ENCODE data around the gene JAM3.

JAM3 gene

GRCh38 chr11:134155456-134155855 is 86.6 kb downstream of the JAM3 start:
- no peaks in the 10 kb centered on the region for H3K4me1 ChIP-seq (ENCODE audit: insufficient read depth, low read length)
- no peaks in the 10 kb centered on the region for H3K9me3 ChIP-seq (ENCODE audit: low read length)
- H3K27me3 ChIP-seq (ENCODE audit: control insufficient read depth in 1 of 2, insufficient read depth in 2 of 2, low read length in 2 of 2), result no peaks in the 10 kb centered on the region
- peaks cover 46% of the 10 kb centered on the region for H3K36me3 ChIP-seq (ENCODE audit: insufficient read depth, low read length)
- H3K4me3 ChIP-seq (ENCODE audit: low read depth in 1 of 2, low read length in 2 of 2), result no peak overlapping the region
- no peak overlapping the region for H3K9ac ChIP-seq (ENCODE audit: low read length)
- no peak overlapping the region for H3K27ac ChIP-seq (ENCODE audit: low read depth, low read length)

GRCh38 chr11:134155946-134156865 is 87.3 kb downstream of the JAM3 start:
- Histone ChIP-seq H3K4me3 (ENCODE audit: low read depth in 1 of 2, low read length in 2 of 2) (no peak overlapping the region), H3K36me3 (ENCODE audit: insufficient read depth, low read length) (peaks cover 44% of the 10 kb centered on the region)

GRCh38 chr11:134157451-134157850 is 88.6 kb downstream of the JAM3 start:
- Histone ChIP-seq H3K4me3 (ENCODE audit: low read depth in 1 of 2, low read length in 2 of 2) (no peak overlapping the region), H3K27ac (ENCODE audit: low read depth, low read length) (no peak overlapping the region), H3K4me1 (ENCODE audit: insufficient read depth, low read length) (no peaks in the 10 kb centered on the region), H3K9ac (ENCODE audit: low read length) (no peak overlapping the region), H3K9me3 (ENCODE audit: low read length) (no peaks in the 10 kb centered on the region), H3K36me3 (ENCODE audit: insufficient read depth, low read length) (peaks cover 40% of the 10 kb centered on the region), H3K27me3 (ENCODE audit: control insufficient read depth in 1 of 2, insufficient read depth in 2 of 2, low read length in 2 of 2) (no peaks in the 10 kb centered on the region)

More at GRCh38 chr11:134155946-134156865, 87.3 kb downstream of the JAM3 start:
- Histone ChIP-seq H3K4me1 (ENCODE audit: insufficient read depth, low read length) (no peaks in the 10 kb centered on the region), H3K27ac (ENCODE audit: low read depth, low read length) (no peak overlapping the region), H3K9me3 (ENCODE audit: low read length) (no peaks in the 10 kb centered on the region), H3K9ac (ENCODE audit: low read length) (no peak overlapping the region), H3K27me3 (ENCODE audit: control insufficient read depth in 1 of 2, insufficient read depth in 2 of 2, low read length in 2 of 2) (no peaks in the 10 kb centered on the region)

GRCh38 chr11:134158023-134158422 is 89.2 kb downstream of the JAM3 start:
- Histone ChIP-seq H3K27ac (ENCODE audit: low read depth, low read length) (no peak overlapping the region), H3K4me1 (ENCODE audit: insufficient read depth, low read length) (no peaks in the 10 kb centered on the region), H3K9me3 (ENCODE audit: low read length) (no peaks in the 10 kb centered on the region), H3K36me3 (ENCODE audit: insufficient read depth, low read length) (peaks cover 36% of the 10 kb centered on the region), H3K27me3 (ENCODE audit: control insufficient read depth in 1 of 2, insufficient read depth in 2 of 2, low read length in 2 of 2) (no peaks in the 10 kb centered on the region), H3K4me3 (ENCODE audit: low read depth in 1 of 2, low read length in 2 of 2) (no peak overlapping the region), H3K9ac (ENCODE audit: low read length) (no peak overlapping the region)

- H3K36me3 ChIP-seq (ENCODE audit: insufficient read depth, low read length), result peaks cover 38% of the 10 kb centered on the region
Observed at GRCh38 chr11:134159652-134160051, 90.8 kb downstream of the JAM3 start.

GRCh38 chr11:134164490-134165370 is 95.9 kb downstream of the JAM3 start:
- Histone ChIP-seq H3K27me3 (ENCODE audit: control insufficient read depth in 1 of 2, insufficient read depth in 2 of 2, low read length in 2 of 2) (no peaks in the 10 kb centered on the region), H3K36me3 (ENCODE audit: insufficient read depth, low read length) (peaks cover 32% of the 10 kb centered on the region), H3K4me1 (ENCODE audit: insufficient read depth, low read length) (no peaks in the 10 kb centered on the region), H3K9ac (ENCODE audit: low read length) (no peak overlapping the region), H3K27ac (ENCODE audit: low read depth, low read length) (no peak overlapping the region), H3K4me3 (ENCODE audit: low read depth in 1 of 2, low read length in 2 of 2) (no peak overlapping the region), H3K9me3 (ENCODE audit: low read length) (no peaks in the 10 kb centered on the region)

More at GRCh38 chr11:134159652-134160051, 90.8 kb downstream of the JAM3 start:
- no peaks in the 10 kb centered on the region for H3K27me3 ChIP-seq (ENCODE audit: control insufficient read depth in 1 of 2, insufficient read depth in 2 of 2, low read length in 2 of 2)
- H3K9ac ChIP-seq (ENCODE audit: low read length), result no peak overlapping the region
- no peaks in the 10 kb centered on the region for H3K9me3 ChIP-seq (ENCODE audit: low read length)
- no peak overlapping the region for H3K4me3 ChIP-seq (ENCODE audit: low read depth in 1 of 2, low read length in 2 of 2)
- H3K27ac ChIP-seq (ENCODE audit: low read depth, low read length), result no peak overlapping the region
- no peaks in the 10 kb centered on the region for H3K4me1 ChIP-seq (ENCODE audit: insufficient read depth, low read length)

GRCh38 chr11:134170177-134170918 is 101.5 kb downstream of the JAM3 start:
- H3K27me3 ChIP-seq (ENCODE audit: control insufficient read depth in 1 of 2, insufficient read depth in 2 of 2, low read length in 2 of 2), result no peaks in the 10 kb centered on the region
- peaks cover 8% of the 10 kb centered on the region for H3K36me3 ChIP-seq (ENCODE audit: insufficient read depth, low read length)
- H3K4me3 ChIP-seq (ENCODE audit: low read depth in 1 of 2, low read length in 2 of 2), result no peak overlapping the region
- H3K9me3 ChIP-seq (ENCODE audit: low read length), result no peaks in the 10 kb centered on the region
- no peaks in the 10 kb centered on the region for H3K4me1 ChIP-seq (ENCODE audit: insufficient read depth, low read length)
- H3K27ac ChIP-seq (ENCODE audit: low read depth, low read length), result no peak overlapping the region
- H3K9ac ChIP-seq (ENCODE audit: low read length), result no peak overlapping the region

- no peaks in the 10 kb centered on the region for H3K4me1 ChIP-seq (ENCODE audit: insufficient read depth, low read length)
- H3K4me3 ChIP-seq (ENCODE audit: low read depth in 1 of 2, low read length in 2 of 2), result no peak overlapping the region
- peaks cover 6% of the 10 kb centered on the region for H3K36me3 ChIP-seq (ENCODE audit: insufficient read depth, low read length)
- no peak overlapping the region for H3K27ac ChIP-seq (ENCODE audit: low read depth, low read length)
- no peak overlapping the region for H3K9ac ChIP-seq (ENCODE audit: low read length)
- no peaks in the 10 kb centered on the region for H3K9me3 ChIP-seq (ENCODE audit: low read length)
- H3K27me3 ChIP-seq (ENCODE audit: control insufficient read depth in 1 of 2, insufficient read depth in 2 of 2, low read length in 2 of 2), result no peaks in the 10 kb centered on the region
Observed at GRCh38 chr11:134170919-134171281, 102.0 kb downstream of the JAM3 start.

GRCh38 chr11:134171951-134172350 is 103.1 kb downstream of the JAM3 start:
- H3K4me1 ChIP-seq (ENCODE audit: insufficient read depth, low read length), result no peaks in the 10 kb centered on the region
- H3K27me3 ChIP-seq (ENCODE audit: control insufficient read depth in 1 of 2, insufficient read depth in 2 of 2, low read length in 2 of 2), result no peaks in the 10 kb centered on the region
- H3K4me3 ChIP-seq (ENCODE audit: low read depth in 1 of 2, low read length in 2 of 2), result no peak overlapping the region
- no peak overlapping the region for H3K27ac ChIP-seq (ENCODE audit: low read depth, low read length)
- H3K9me3 ChIP-seq (ENCODE audit: low read length), result no peaks in the 10 kb centered on the region
- H3K9ac ChIP-seq (ENCODE audit: low read length), result no peak overlapping the region
- H3K36me3 ChIP-seq (ENCODE audit: insufficient read depth, low read length), result peaks cover 16% of the 10 kb centered on the region

GRCh38 chr11:134173296-134173695 is 104.4 kb downstream of the JAM3 start:
- H3K4me3 ChIP-seq (ENCODE audit: low read depth in 1 of 2, low read length in 2 of 2), result no peak overlapping the region
- H3K4me1 ChIP-seq (ENCODE audit: insufficient read depth, low read length), result no peaks in the 10 kb centered on the region
- no peak overlapping the region for H3K9ac ChIP-seq (ENCODE audit: low read length)
- no peaks in the 10 kb centered on the region for H3K27me3 ChIP-seq (ENCODE audit: control insufficient read depth in 1 of 2, insufficient read depth in 2 of 2, low read length in 2 of 2)
- no peaks in the 10 kb centered on the region for H3K9me3 ChIP-seq (ENCODE audit: low read length)
- H3K36me3 ChIP-seq (ENCODE audit: insufficient read depth, low read length), result peaks cover 24% of the 10 kb centered on the region
- H3K27ac ChIP-seq (ENCODE audit: low read depth, low read length), result no peak overlapping the region

- Histone ChIP-seq H3K4me3 (ENCODE audit: low read depth in 1 of 2, low read length in 2 of 2) (no peak overlapping the region), H3K9ac (ENCODE audit: low read length) (no peak overlapping the region), H3K27me3 (ENCODE audit: control insufficient read depth in 1 of 2, insufficient read depth in 2 of 2, low read length in 2 of 2) (no peaks in the 10 kb centered on the region), H3K9me3 (ENCODE audit: low read length) (no peaks in the 10 kb centered on the region), H3K27ac (ENCODE audit: low read depth, low read length) (no peak overlapping the region), H3K4me1 (ENCODE audit: insufficient read depth, low read length) (no peaks in the 10 kb centered on the region), H3K36me3 (ENCODE audit: insufficient read depth, low read length) (peaks cover 20% of the 10 kb centered on the region)
Observed at GRCh38 chr11:134176284-134176683, 107.4 kb downstream of the JAM3 start.

All from muscle layer of colon (tissue), 2 donors.